ENCODE data around the gene FOXL3.

FOXL3 gene

GRCh38 chr7:269721-270120, 20.2 kb upstream of the FOXL3 start:
- no peak for DNase-seq

GRCh38 chr7:270351-270983, 19.5 kb upstream of the FOXL3 start:
- no peak for DNase-seq

GRCh38 chr7:271266-272107, 18.5 kb upstream of the FOXL3 start:
- DNase-seq: no peak

DNA sequence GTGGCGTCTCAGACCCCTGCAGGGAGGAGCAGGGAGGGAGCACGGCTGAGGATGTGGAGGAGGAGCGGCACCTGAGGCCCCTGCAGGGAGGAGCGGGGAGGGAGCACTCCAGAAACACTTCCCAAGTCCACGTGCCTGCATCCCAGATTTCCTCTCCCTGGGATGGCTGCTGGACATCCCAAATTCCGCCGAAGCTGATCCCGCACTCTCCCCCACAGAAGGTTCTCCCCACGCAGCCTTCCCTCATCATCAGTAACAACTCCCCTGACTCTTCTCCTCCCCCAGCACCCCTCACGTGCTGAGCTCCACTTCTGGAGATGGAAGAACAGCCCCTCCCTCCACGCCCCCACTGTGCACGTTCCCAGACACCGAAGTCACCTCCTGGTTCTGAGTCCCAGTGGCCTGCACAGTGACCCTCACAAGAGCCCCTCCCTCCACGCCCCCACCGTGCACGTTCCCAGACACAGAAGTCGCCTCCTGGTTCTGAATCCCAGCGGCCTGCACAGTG, 17.8 kb upstream of the FOXL3 start:
- no peak for DNase-seq

GRCh38 chr7:272631-273030, 17.3 kb upstream of the FOXL3 start:
- DNase-seq: no peak

DNA sequence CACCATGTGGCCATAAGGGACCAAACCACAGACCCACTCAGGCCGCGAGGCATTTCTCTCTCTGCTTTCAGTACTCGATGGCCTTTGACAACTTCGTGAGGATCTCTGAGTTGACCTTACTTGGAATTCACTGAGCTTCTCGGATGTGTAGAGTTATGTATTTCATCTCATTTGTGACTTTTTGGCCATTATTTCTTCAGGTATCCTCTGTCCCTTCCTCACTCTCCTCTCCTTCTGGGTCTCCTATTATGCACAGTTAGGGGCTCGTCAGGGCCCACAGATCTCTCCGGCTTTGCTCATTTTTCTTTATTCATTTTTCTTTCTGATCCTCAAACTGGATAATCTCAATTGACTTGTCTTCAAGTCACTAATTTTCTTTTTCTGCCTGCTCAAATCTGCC, 16.6 kb upstream of the FOXL3 start:
- no peak for DNase-seq

GRCh38 chr7:274266-274665, 15.7 kb upstream of the FOXL3 start:
- DNase-seq: no peak

- no peak for DNase-seq
Observed at GRCh38 chr7:276230-276835, 13.6 kb upstream of the FOXL3 start.

GRCh38 chr7:277228-277627, 12.7 kb upstream of the FOXL3 start:
- no peak for DNase-seq

- DNase-seq: no peak
Observed at GRCh38 chr7:278081-278480, 11.9 kb upstream of the FOXL3 start.

- no peak for DNase-seq
Observed at GRCh38 chr7:279821-280220, 10.1 kb upstream of the FOXL3 start.

- DNase-seq: no peak
Observed at GRCh38 chr7:280461-280860, 9.5 kb upstream of the FOXL3 start.

DNA sequence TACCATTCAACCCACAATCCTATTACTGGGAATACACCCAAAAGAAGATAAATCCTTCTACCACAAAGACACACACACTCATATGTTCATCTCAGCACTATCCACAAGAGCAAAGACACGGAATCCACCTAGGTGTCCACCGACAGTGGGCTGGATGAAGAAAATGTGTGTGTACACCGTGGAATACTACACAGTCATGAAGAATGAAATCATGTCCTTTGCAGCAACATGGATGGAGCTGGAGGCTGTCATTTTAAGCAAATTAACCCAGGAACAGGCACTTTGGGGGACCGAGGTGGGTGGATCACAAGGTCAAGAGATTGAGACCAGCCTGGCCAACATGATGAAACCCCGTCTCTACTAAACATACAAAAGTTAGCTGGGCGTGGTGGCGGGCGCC, 8.3 kb upstream of the FOXL3 start:
- DNase-seq: no peak

GRCh38 chr7:282621-283020, 7.3 kb upstream of the FOXL3 start:
- DNase-seq: no peak

- DNase-seq: peak in 1 of 2 experiments; percentile 37
Observed at GRCh38 chr7:284762-285722, 4.9 kb upstream of the FOXL3 start.

DNA sequence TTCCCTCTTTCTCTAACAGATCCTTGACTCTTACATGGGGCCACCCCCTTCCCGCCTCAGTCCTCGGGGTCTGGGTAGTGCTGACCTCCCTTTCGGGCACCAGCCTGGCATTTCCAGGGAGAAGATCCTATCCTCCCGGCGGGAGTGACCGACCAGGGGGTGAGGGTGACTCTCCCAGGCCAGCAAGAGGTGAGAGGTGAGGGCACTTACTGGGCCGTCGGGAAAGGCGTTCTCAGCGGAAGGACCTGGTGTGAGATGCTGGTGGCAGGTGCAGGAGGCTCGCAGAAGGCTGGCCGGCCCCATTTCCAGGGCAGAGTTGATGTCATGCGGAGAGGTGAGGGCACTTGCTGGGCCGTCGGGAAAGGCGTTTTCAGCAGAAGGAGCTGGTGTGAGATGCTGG, 4.2 kb upstream of the FOXL3 start:
- no peak for DNase-seq

- DNase-seq: no peak
Observed at GRCh38 chr7:286266-286665, 3.7 kb upstream of the FOXL3 start.

- DNase-seq: no peak
Observed at GRCh38 chr7:288671-289101, 1.3 kb upstream of the FOXL3 start.

GRCh38 chr7:289209-289755, 688 bp upstream of the FOXL3 start:
- DNase-seq: no peak

DNA sequence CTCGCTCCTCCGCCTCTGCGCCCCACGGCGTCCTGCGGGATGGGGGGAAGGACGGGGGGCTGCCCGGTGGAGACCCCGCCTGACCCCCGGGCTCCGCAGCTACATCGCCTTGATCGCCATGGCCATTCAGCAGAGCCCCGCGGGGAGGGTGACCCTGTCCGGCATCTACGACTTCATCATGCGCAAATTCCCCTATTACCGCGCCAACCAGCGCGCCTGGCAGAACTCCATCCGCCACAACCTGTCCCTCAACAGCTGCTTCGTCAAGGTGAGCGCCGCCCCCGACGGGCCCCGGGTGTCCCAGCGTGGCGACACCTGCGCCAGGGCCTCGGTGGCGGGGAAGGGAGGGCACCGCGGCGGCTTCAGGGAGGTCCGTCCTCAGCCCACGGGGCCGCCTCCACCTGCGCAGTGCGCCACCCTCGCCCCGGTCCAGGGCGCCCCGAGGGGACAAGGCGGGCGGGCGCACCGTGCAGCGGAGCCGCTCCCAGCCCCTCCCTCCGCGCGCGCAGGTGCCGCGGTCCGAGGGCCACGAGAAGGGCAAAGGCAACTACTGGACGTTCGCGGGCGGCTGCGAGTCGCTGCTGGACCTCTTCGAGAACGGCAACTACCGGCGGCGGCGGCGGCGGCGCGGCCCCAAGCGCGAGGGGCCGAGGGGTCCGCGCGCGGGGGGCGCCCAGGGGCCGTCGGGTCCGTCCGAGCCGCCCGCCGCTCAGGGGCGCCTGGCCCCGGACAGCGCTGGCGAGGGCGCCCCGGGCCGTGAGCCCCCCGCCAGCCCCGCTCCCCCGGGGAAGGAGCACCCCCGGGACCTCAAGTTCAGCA, 793 bp downstream of the FOXL3 start:
- no peak for DNase-seq

GRCh38 chr7:291373-292092, 1.6 kb downstream of the FOXL3 start:
- no peak for DNase-seq
